ENCODE results near the gene TEX50.
"Not testable (repeated sequence)": the region's sequence is repeated elsewhere in the genome, so short reads cannot be mapped to it uniquely, and the experiment has no call there.

The TEX50 gene

GRCh38 chr1:173616859-173617258 is 18.3 kb upstream of the TEX50 start:
- TF ChIP-seq CTCF (conservative IDR thresholded peaks at IDR 0.05), result no peak
- H3K27ac ChIP-seq, result no peak overlapping the region

GRCh38 chr1:173627269-173627668 is 7.9 kb upstream of the TEX50 start:
- no peak overlapping the region for H3K27ac ChIP-seq
- no peak for TF ChIP-seq CTCF (conservative IDR thresholded peaks at IDR 0.05)

GRCh38 chr1:173628888-173629287 is 6.2 kb upstream of the TEX50 start:
- no peak overlapping the region for H3K27ac ChIP-seq
- TF ChIP-seq CTCF (conservative IDR thresholded peaks at IDR 0.05), result no peak

GRCh38 chr1:173637236-173638042 is 2.3 kb downstream of the TEX50 start:
- H3K27ac ChIP-seq, result not testable (repeated sequence)

GRCh38 chr1:173638043-173639021 is 3.2 kb downstream of the TEX50 start:
- no peak overlapping the region for H3K27ac ChIP-seq
- no peak for TF ChIP-seq CTCF (conservative IDR thresholded peaks at IDR 0.05)

GRCh38 chr1:173639102-173639501 is 4.0 kb downstream of the TEX50 start:
- no peak overlapping the region for H3K27ac ChIP-seq
- no peak for TF ChIP-seq CTCF (conservative IDR thresholded peaks at IDR 0.05)

- H3K27ac ChIP-seq, result not testable (repeated sequence)
Observed at GRCh38 chr1:173642450-173643139, 7.5 kb downstream of the TEX50 start.

- H3K27ac ChIP-seq, result no peak overlapping the region
- no peak for TF ChIP-seq CTCF (conservative IDR thresholded peaks at IDR 0.05)
Observed at GRCh38 chr1:173646656-173647055, 11.5 kb downstream of the TEX50 start.
